ENCODE measurements around the gene RAB11FIP4. TPM values are rescaled to one million over a fixed set of nuclear protein-coding genes. Genes with fewer than 3 reads are reported as not detected.

Gene RAB11FIP4
- total and polyA plus RNA-seq, 10 of the 15 experiments (the other 5 are each of a cell fraction or from before 2014, with no cell fraction given), result 1.4 to 27.0 (median 17.6) TPM

- no peaks in the 10 kb centered on the region for H3K4me1 ChIP-seq (ENCODE audit: control insufficient read depth, insufficient read depth, low read length)
- no peak overlapping the region for H3K4me2 ChIP-seq (ENCODE audit: control insufficient read depth, insufficient read depth)
- FAIRE-seq (no peak), ATAC-seq (no peak), DNase-seq (ENCODE audit: low read depth, low spot score) (no peak)
- no TSS peak for BruUV-seq (replicated peaks)
- no peak for TF ChIP-seq KLF5 (IDR thresholded peaks at IDR 0.05; ENCODE audit: partially characterized antibody)
- no peak for TF ChIP-seq IRF5 (IDR thresholded peaks at IDR 0.05; ENCODE audit: borderline replicate concordance)
- no peak for TF ChIP-seq IKZF1 (conservative IDR thresholded peaks at IDR 0.05)
- no peak for TF ChIP-seq NR2C2 (IDR thresholded peaks at IDR 0.05; ENCODE audit: borderline replicate concordance, control insufficient read depth, insufficient read length, low read depth)
- TF ChIP-seq YY1 (IDR thresholded peaks at IDR 0.05; ENCODE audit: low read depth, low read length), result no peak
- TF ChIP-seq NFYA (IDR thresholded peaks at IDR 0.05; ENCODE audit: borderline replicate concordance, low read depth, low read length), result no peak
- no peak for TF ChIP-seq EED (IDR thresholded peaks at IDR 0.05; ENCODE audit: low read depth)
- no peak for TF ChIP-seq PRDM15 (CRISPR knock-in tag; IDR thresholded peaks at IDR 0.05)
- TF ChIP-seq HSF1 (IDR thresholded peaks at IDR 0.05; ENCODE audit: low read depth, low read length), result no peak
- TF ChIP-seq SIX5 (IDR thresholded peaks at IDR 0.05; ENCODE audit: low read depth, low read length, severe bottlenecking), result no peak
- intact Hi-C loops (cut with micrococcal nuclease; ENCODE audit: unreplicated experiment) (no loop called here), in situ Hi-C loops (cut with MboI) (no loop called here)
- H3K36me3 ChIP-seq (ENCODE audit: control insufficient read depth in 2 of 2, insufficient read depth in 2 of 2, low read length in 1 of 2), result no peaks in the 10 kb centered on the region
- H4K20me1 ChIP-seq (ENCODE audit: control insufficient read depth, insufficient read depth), result no peaks in the 10 kb centered on the region
- no peak overlapping the region for H3K4me3 ChIP-seq
- no peak overlapping the region for H2AFZ ChIP-seq (ENCODE audit: control insufficient read depth, low read depth, low read length)
- H3K27me3 ChIP-seq (replicated peaks in 1 of 2; ENCODE audit: control insufficient read depth in 2 of 2, insufficient read depth in 2 of 2, low read length in 1 of 2), result no peaks in the 10 kb centered on the region; a peak in 1 of 4 replicates
- RAD21 ChIA-PET (ENCODE audit: unreplicated experiment), result no interaction called here
- CTCF ChIA-PET, result no interaction called here
- H3K79me2 ChIP-seq (ENCODE audit: control insufficient read depth, insufficient read depth, low read length), result no peaks in the 10 kb centered on the region
- H3K9ac ChIP-seq (ENCODE audit: control insufficient read depth, insufficient read depth, low read length), result no peak overlapping the region
- WGBS (ENCODE audit: insufficient coverage, insufficient replicate concordance, low lambda C conversion rate, missing lambda C conversion rate), result 19% methylated on average over 7 of the region's 7 CpGs
- POLR2A ChIA-PET, result no interaction called here
- H3K9me3 ChIP-seq (replicated peaks; ENCODE audit: control insufficient read depth, insufficient read depth, low read length), result no peaks in the 10 kb centered on the region
- SMC1A ChIA-PET (ENCODE audit: uncharacterized antibody, unreplicated experiment), result no interaction called here
- H3K27ac ChIP-seq (ENCODE audit: control insufficient read depth, insufficient read depth), result no peak overlapping the region
These were observed 177.1 kb downstream of the RAB11FIP4 start for GRCh38 chr17:31568539-31568938.
